GM06990 (cell line): ENCODE data around the gene RELN.
"Not testable (repeated sequence)": the region's sequence is repeated elsewhere in the genome, so short reads cannot be mapped to it uniquely, and the experiment has no call there.

ENCODE experiments used
- DNase-seq: peaks from one replicate; pipeline ENCODE4 v3.0.0-alpha.2; 2011; ENCODE audit not compliant: insufficient read length; ENCODE audit errors: extremely low read depth
- H3K27me3 ChIP-seq: replicated peaks from 2 replicates; pipeline ENCODE4 v1.6.0; 2011; ENCODE audit warnings: low read length; ENCODE audit not compliant: control insufficient read depth, insufficient read depth
- H3K36me3 ChIP-seq: 2 replicates; pipeline ENCODE4 v1.5.1; 2011; ENCODE audit warnings: low read length; ENCODE audit not compliant: control insufficient read depth, insufficient read depth
- H3K4me3 ChIP-seq: replicated peaks from 2 replicates; pipeline ENCODE4 v1.5.1; 2011; ENCODE audit warnings: low read depth, mild to moderate bottlenecking, control low read depth, low read length
- CTCF ChIP-seq: IDR thresholded peaks from 2 replicates; pipeline ENCODE4 v1.5.1; 2011; ENCODE audit warnings: low read length, control low read depth, mild to moderate bottlenecking, inconsistent platforms; ENCODE audit not compliant: insufficient read depth, poor library complexity, severe bottlenecking

RELN gene

GRCh38 chr7:103824251-103824650, 165.2 kb downstream of the RELN start:
- no peaks in the 10 kb centered on the region for H3K36me3 ChIP-seq
- no peak overlapping the region for H3K4me3 ChIP-seq
- no peaks in the 10 kb centered on the region for H3K27me3 ChIP-seq
- no peak for DNase-seq
- TF ChIP-seq CTCF = no peak

- TF ChIP-seq CTCF = no peak
- no peak for DNase-seq
- H3K4me3 ChIP-seq = no peak overlapping the region
Observed at GRCh38 chr7:103823084-103823483, 166.4 kb downstream of the RELN start.

GRCh38 chr7:103821092-103821491, 168.4 kb downstream of the RELN start:
- no peak for DNase-seq
- no peak for TF ChIP-seq CTCF
- Histone ChIP-seq H3K36me3 (no peaks in the 10 kb centered on the region), H3K4me3 (no peak overlapping the region), H3K27me3 (no peaks in the 10 kb centered on the region)

More at GRCh38 chr7:103823084-103823483, 166.4 kb downstream of the RELN start:
- Histone ChIP-seq H3K36me3 (no peaks in the 10 kb centered on the region), H3K27me3 (no peaks in the 10 kb centered on the region)

- not testable (repeated sequence) for H3K4me3 ChIP-seq, DNase-seq, H3K27me3 ChIP-seq, H3K36me3 ChIP-seq
Observed at GRCh38 chr7:103815972-103816371, 173.5 kb downstream of the RELN start.

- no peak for TF ChIP-seq CTCF
- DNase-seq = no peak
- H3K4me3 ChIP-seq = no peak overlapping the region
- H3K36me3 ChIP-seq = no peaks in the 10 kb centered on the region
- H3K27me3 ChIP-seq = no peaks in the 10 kb centered on the region
Observed at GRCh38 chr7:103813970-103814369, 175.5 kb downstream of the RELN start.

GRCh38 chr7:103811997-103812396, 177.5 kb downstream of the RELN start:
- Histone ChIP-seq H3K27me3 (no peaks in the 10 kb centered on the region), H3K36me3 (no peaks in the 10 kb centered on the region), H3K4me3 (no peak overlapping the region)
- DNase-seq = no peak
- no peak for TF ChIP-seq CTCF
